Keratinocyte (primary cell): ENCODE data around the gene RASL11A.

Source experiments
- EZH2 ChIP-seq: IDR thresholded peaks from one replicate; pipeline ENCODE4 v1.6.1; 2012; ENCODE audit warnings: inconsistent platforms, mild to moderate bottlenecking, low read length, moderate library complexity
- TF ChIP-seq, protein P1 (sequence below), 3 experiments: IDR thresholded peaks in 1 of 3; conservative IDR thresholded peaks in 1 of 3; optimal IDR thresholded peaks in 1 of 3; 2 replicates in 2 of 3; 3 replicates in 1 of 3; pipeline versions ENCODE3 to v1.5.1; 2011; ENCODE audit warnings: low read length in 3 of 3, mild to moderate bottlenecking in 3 of 3, moderate library complexity in 2 of 3, control low read depth in 1 of 3, inconsistent platforms in 1 of 3; ENCODE audit not compliant: insufficient read depth in 2 of 3; ENCODE audit errors: extremely low read depth in 1 of 3

DNA sequence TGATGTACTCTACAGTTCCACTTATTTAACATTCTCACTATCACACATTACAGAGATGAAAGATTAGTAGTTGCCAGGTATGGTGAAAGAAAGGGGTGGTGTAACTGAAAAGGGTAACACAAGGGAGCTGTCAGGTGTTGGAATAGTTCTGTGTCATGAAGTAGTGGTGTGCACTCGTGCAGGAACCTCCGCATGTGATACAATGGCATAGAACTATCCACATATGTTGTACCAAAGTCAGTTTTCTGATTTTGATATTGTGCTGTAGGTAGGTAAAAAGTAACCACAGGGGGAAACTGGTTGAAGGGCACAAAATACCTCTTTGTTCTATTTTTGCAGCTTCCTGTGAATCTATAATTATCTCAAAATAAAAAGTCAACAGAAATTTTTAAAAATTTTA lies 43.6 kb upstream of the RASL11A start:
- TF ChIP-seq, protein P1, sequence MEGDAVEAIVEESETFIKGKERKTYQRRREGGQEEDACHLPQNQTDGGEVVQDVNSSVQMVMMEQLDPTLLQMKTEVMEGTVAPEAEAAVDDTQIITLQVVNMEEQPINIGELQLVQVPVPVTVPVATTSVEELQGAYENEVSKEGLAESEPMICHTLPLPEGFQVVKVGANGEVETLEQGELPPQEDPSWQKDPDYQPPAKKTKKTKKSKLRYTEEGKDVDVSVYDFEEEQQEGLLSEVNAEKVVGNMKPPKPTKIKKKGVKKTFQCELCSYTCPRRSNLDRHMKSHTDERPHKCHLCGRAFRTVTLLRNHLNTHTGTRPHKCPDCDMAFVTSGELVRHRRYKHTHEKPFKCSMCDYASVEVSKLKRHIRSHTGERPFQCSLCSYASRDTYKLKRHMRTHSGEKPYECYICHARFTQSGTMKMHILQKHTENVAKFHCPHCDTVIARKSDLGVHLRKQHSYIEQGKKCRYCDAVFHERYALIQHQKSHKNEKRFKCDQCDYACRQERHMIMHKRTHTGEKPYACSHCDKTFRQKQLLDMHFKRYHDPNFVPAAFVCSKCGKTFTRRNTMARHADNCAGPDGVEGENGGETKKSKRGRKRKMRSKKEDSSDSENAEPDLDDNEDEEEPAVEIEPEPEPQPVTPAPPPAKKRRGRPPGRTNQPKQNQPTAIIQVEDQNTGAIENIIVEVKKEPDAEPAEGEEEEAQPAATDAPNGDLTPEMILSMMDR (optimal IDR thresholded peaks at IDR 0.05 in 1 of 3, IDR thresholded peaks at IDR 0.05 in 1 of 3, conservative IDR thresholded peaks at IDR 0.05 in 1 of 3; ENCODE audit: extremely low read depth in 1 of 3, insufficient read depth in 2 of 3, low read length in 3 of 3): no peak
- no peak for TF ChIP-seq EZH2
